H54 (cell line): Measurements from ENCODE around the gene SYVN1.

Experiments used
- DNase-seq: peaks from one replicate; pipeline ENCODE4 v3.0.0; 2011; ENCODE audit warnings: low spot score, mixed read lengths; ENCODE audit not compliant: insufficient read length
- FAIRE-seq: peaks from 3 replicates; lab custom pipeline; 2011; peaks lifted over from hg19 to GRCh38; lab: Jason Lieb, UNC
- POLR2A ChIP-seq: IDR thresholded peaks from 2 replicates; pipeline ENCODE4 v1.6.1; 2011; ENCODE audit warnings: low read depth, mild to moderate bottlenecking, low read length

The SYVN1 gene

GRCh38 chr11:65117206-65118096, 16.9 kb downstream of the SYVN1 start, which contains the start of gene ZNHIT2:
TSS of gene ZNHIT2 (minus strand) at chr11:65117701. CDS start at chr11:65117653, 48 bp downstream.
- DNase-seq (peak; percentile 92), FAIRE-seq (peak; percentile 20)
- TF ChIP-seq POLR2A, result peak; percentile 71

DNA sequence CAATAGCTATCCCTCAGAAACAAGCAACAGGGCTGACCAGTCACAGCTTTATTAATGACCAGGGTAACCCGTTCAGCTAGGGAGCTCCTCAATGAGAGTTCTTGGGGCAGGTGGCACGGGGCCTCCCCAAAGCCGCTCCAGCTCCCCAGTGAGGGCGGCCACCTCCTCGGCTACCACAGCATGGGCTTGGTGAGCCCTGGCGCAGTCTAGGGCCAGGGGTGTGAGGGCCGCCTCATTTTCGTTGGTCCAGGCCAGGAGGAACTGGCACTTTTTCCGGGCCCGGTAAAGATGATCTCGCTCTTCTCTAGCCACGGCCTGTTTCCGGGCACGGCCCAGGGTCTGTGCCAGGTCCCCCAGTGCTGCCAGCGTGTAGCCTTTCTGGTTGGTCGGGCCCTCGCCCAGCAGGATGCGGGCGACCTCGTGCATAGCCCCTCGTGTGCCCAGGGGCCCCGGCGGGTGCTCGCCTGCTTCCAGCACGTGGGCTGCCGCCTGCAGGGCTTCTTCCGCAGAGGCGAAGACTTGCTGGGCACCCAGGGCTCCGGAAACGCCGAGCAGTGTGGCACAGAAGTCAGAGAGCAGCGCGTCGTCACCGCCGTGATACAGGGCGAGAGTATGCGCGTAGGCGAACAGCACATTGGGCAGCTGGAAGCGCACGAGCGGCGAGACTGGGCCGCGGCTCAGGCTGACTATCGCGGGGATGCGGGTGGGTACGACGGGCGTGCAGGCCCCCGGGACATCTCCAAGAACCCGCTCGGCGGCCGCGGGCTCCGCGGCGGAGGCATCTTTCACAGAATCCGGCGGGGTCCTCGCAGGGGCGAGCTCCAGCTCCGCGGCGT, 17.7 kb downstream of the SYVN1 start:
- no peak for TF ChIP-seq POLR2A
- FAIRE-seq (no peak), DNase-seq (no peak)

DNA sequence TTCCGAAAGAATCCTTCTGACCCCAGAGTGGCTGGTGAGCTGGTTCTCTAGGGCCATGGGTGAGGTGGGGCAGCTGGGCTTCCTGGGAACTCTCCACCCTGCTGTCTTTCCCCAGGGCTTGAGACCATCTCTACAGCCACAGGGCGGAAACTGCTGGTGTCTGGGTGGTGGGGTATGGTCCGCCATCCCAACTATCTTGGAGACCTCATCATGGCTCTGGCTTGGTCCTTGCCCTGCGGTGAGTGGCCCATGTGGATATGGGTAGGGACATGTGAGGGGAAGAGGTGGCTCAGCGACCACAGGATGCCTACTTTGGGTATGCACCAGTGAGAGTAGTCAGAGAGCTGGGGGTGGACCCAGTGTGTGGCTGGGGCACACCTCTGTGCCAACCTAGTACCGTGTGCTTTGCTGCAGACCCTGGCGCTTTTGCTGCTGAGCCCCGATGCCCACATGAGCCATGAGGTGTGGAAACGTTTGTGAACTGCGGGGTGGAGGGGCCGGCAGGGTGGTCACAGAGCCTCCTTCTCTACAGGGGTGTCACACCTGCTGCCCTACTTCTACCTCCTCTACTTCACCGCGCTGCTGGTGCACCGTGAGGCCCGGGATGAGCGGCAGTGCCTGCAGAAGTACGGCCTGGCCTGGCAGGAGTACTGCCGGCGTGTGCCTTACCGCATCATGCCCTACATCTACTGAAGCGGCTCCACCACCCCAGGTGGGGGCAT, 18.8 kb downstream of the SYVN1 start:
- FAIRE-seq, result no peak
- no peak for DNase-seq
- TF ChIP-seq POLR2A, result no peak

DNA sequence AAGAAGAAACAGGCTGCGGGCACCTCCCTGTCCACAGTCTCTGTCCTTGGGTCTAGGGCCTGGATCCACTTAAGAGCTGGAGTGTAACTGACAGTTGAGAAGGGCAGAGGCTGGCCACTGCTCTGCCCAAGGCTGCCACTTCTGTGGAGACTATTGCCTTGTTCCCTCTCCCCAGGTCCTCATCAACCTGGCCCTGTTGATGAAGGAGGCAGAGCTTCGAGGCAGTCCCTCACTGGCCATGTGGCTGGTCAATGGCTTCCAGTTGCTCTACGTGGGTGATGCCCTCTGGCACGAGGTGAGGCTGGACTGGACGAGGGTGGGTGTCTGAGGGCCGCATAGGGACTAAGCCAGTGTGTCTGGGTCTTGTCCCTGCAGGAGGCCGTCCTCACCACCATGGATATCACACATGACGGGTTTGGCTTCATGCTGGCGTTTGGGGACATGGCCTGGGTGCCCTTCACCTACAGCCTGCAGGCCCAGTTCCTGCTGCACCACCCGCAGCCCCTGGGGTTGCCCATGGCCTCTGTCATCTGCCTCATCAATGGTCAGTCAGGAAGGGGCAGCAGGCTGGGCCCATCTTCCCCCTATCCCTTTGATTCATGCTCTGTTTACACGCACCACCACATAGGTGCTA, 19.7 kb downstream of the SYVN1 start:
- no peak for FAIRE-seq
- no peak for DNase-seq
- TF ChIP-seq POLR2A, result no peak

DNA sequence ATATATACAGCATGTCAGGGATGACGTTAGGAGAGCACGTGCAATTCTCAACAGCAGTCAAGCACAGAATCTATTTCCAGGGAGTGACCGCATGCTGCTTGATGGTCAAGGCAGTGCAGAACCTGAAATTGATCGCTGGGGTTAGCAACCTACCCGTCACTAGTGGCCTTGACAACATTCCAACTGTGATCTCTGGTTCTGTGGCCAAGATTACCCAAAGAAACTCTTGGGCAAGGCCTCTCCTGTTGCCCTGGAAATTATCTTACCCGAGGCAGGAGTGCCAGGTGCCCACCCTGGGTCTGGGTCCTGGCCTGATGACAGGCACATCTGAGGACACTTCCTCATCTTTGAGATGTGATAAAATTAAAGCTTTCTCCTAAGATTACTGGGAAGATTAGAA, 20.5 kb downstream of the SYVN1 start:
- TF ChIP-seq POLR2A, result no peak
- DNase-seq, result no peak
- no peak for FAIRE-seq

GRCh38 chr11:65113361-65113756, 21.0 kb downstream of the SYVN1 start:
- no peak for FAIRE-seq
- no peak for TF ChIP-seq POLR2A
- no peak for DNase-seq

- no peak for FAIRE-seq
- TF ChIP-seq POLR2A, result no peak
- no peak for DNase-seq
Observed at GRCh38 chr11:65112546-65113360, 21.6 kb downstream of the SYVN1 start.

- FAIRE-seq (no peak), DNase-seq (no peak)
- TF ChIP-seq POLR2A, result no peak
Observed at GRCh38 chr11:65111744-65112545, 22.4 kb downstream of the SYVN1 start, which contains the start of gene TM7SF2. TSS of gene TM7SF2 (plus strand) at chr11:65111872. CDS start at chr11:65112016, 144 bp downstream.

GRCh38 chr11:65111159-65111743, 23.1 kb downstream of the SYVN1 start:
- TF ChIP-seq POLR2A, result no peak
- FAIRE-seq, result no peak

GRCh38 chr11:65110354-65110861, 23.9 kb downstream of the SYVN1 start:
- FAIRE-seq, result no peak
- DNase-seq, result peak; percentile 98
- no peak for TF ChIP-seq POLR2A

More at GRCh38 chr11:65111159-65111743, 23.1 kb downstream of the SYVN1 start:
- DNase-seq, result no peak
